SHP77 treated with DMSO at 0.1 percent for 48 hours (cell line): ENCODE measurements around the gene DDX39A.
A peak's percentile ranks its signal among the peaks of the same experiment; 100 is the strongest.

Experiments used
- DNase-seq: peaks from one replicate; lab custom pipeline; 2025; lab: John Stamatoyannopoulos, UW

The DDX39A gene

GRCh38 chr19:14434543-14435319, 15.6 kb upstream of the DDX39A start:
- DNase-seq, result no peak

DNA sequence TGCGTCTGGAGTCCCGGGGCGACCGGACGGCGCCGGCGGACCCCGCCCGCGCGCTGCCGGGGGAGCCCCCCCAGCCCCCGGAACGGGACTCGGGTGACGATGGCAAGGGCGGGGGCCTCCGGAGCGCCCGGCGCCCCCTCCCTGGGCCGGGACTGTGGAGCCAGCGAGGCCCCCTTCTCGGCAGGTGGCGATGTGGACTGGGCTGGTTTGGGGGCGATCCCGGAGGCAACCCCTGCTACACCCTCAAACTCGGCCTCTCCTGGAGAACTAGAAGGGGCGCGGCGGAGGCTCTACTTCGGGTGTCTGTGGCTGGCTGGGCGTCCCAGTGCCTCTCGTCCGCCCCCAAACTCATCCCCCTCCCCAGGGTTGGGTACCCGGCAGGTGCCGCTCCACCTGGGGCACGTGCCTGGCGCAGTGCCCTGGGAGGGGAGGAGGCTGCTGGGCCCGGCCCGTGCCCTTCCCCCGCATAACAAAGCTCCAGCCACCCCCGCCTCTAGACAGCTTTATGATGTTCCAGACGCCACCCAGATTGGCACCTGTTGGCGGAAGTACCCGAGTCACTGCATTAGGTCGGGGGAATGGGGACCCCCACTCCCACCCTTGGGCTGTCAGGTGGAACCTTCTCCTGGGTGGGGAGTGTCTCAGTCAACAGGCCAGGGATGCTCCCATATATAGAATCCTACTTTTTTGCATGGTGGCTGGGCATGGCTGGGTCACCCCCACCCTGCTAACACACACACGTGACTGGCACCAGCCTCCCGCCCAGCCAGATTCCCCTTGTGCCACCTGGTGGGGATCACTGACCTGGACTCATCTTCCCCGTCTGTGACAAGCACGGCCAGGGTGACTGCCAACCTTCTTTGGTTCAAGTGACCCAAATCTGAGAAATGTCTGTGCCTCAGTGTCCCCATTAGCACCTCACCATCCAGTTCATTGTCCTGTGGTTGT, 14.7 kb upstream of the DDX39A start:
- DNase-seq, result peak; percentile 20

DNA sequence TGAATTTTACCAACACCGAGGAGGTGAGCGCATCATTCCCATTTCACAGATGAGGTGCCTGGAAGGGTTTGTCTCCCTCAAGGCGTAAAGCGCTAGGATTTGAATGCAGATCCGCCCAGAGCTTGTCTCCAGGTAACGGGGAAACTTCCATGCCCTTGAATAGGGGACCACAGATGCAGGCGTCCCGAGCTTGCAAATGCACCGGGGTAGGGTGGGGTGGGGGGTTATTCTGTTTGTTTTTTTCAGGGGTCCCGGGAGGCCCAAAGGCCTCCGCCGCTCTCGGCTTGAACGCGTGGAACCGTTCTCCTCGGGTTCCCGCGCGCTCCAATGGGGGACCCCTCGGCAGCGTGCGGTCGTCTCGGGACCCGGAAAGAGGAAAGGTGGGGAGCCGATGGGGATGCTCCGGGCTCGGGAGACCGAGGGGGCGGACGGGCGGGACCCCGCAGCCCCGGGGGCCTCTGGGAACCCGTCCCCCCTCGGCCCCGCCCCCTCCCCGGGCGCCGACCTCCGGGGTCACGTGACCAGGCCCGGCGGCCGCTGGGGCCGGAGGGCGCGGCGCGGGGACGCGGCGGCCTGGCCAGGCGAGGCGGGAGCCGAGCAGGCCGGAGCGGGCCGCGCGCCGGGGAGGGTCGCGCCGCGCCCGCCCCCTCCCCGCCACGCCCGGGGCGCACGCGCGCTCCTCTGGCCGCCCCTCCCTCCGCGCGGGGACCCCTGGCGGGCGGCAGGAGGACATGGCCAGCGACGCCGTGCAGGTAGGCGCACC, 13.8 kb upstream of the DDX39A start, which contains the start of gene PKN1:
TSS of gene PKN1 (plus strand) at position 516 of the 763 bp plus-strand sequence. CDS start at position 732, 216 bp downstream.
- DNase-seq, result peak; percentile 7

- no peak for DNase-seq
These were observed 11.6 kb upstream of the DDX39A start for GRCh38 chr19:14430712-14431111.

DNA sequence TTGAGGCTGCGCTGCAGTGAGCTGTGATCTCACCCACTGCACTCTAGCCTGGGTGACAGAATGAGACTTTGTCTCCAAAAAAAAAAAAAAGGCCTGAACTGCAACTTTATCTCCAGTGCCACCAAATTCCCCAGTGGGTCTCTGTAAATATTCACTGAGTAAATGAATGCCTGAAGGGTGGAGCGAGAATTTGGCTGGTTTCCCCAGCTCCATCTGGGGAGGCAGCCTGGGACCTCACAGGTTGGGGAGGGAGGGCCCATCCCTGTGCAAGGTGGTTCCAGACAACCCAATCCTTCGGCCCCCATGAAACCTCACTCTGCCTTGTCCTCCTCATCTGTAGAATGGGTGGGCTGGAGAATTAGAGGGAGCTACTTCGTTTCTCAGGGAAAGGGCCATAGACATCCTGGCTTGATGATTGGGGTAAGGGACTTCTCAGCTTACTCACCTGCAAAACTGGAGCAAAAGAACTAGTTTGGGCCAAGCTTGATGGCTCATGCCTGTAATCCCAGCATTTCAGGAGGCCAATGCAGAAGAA, 9.8 kb upstream of the DDX39A start:
- no peak for DNase-seq

DNA sequence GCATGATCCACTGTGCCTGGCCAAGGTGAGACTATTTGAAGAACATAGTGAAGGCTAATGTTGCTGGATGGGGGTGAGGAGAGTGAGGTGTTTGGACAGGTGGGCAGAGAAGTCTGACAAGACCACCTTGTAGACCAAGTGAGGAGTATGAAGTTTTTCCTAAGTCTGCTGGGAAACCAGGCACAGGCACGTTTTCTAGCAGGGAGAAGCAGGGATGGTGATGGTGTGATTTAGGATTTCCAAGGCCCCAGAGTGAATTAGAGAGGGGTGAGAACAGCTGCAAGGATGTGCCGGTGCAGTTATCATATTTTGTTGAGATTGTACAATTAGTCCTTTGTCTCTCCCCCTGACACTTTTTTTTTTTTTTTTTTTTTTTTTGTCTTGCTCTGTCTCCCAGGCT, 8.3 kb upstream of the DDX39A start:
- DNase-seq, result no peak

- no peak for DNase-seq
These were observed 6.6 kb upstream of the DDX39A start for GRCh38 chr19:14425696-14426138.

GRCh38 chr19:14418856-14419105, 360 bp downstream of the DDX39A start:
- DNase-seq, result no peak

DNA sequence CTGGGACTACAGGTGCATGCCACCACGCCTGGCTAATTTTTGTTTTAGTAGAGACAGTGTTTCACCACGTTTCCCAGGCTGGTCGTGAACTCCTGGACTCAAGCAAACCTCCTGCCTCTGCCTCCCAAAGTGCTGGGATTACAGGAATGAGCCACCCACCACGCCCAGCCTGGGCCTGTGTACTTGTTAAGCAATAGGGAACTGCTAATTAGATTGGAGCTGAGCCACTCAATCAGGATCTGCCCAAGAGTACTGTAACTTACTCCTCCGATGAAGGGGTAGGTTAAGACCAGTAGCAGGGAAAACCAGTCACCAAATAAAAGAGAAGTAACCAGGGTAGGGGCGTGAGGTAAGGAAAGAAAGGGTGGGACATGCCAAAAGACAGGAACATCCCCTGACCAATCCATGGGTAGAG, 2.3 kb downstream of the DDX39A start:
- DNase-seq, result no peak

- no peak for DNase-seq
These were observed 4.0 kb downstream of the DDX39A start for GRCh38 chr19:14414926-14415690.

DNA sequence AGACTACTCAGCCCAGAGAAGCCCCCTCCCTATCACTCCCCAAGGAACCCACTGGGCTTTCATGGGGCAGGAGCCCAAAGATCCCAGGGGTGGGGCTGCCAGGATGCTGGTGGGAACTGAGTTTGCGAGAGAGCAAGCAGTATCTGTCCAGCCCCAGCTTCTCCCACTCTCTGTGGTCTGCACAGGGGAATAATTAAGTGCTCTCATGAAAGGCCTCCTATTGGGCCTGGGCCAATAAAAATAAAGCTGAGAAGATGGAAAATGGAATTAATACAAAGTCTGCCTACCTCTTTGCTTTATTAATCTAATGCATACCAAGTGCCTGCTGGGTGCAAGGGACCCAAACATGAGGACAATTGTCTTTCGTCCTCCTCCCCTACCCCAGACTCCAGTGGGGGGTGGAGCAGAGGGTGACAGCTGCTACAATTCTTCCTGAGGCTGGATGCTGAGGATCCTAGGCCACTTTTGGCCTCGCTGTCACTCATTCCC, 5.4 kb downstream of the DDX39A start:
- no peak for DNase-seq

- DNase-seq, result no peak
These were observed 6.0 kb downstream of the DDX39A start for GRCh38 chr19:14412996-14413692.

DNA sequence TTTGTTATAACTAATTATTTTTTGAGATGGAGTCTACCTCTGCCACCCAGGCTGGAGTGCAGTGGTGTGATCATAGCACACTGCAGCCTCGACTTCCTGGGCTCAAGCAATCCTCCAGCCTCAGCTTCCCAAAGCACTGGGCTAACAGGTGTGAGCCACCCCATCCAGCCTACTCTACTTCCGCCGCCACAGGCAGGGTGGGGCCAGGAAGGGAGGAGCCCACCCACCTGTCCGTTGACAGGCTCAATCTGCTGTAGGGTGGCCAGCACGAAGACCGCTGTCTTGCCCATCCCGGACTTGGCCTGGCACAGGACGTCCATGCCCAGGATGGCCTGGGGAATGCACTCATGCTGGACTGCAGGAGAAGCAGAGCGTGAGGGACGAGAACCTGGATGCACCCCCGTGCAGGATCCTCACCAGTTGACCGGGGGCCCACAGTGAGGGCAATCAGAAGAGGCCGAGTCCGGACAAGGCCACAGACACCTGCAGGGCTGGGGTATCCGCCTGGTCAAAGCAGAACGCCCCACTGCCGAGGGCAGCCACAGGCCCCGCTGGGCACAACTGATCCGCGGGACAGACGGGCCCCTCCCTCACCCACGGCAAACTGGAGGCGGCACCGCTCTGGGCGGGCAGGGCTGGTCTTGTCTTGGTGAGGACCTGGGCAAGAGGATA, 6.7 kb downstream of the DDX39A start:
- DNase-seq, result no peak

- no peak for DNase-seq
These were observed 7.2 kb downstream of the DDX39A start for GRCh38 chr19:14411938-14412245.

DNA sequence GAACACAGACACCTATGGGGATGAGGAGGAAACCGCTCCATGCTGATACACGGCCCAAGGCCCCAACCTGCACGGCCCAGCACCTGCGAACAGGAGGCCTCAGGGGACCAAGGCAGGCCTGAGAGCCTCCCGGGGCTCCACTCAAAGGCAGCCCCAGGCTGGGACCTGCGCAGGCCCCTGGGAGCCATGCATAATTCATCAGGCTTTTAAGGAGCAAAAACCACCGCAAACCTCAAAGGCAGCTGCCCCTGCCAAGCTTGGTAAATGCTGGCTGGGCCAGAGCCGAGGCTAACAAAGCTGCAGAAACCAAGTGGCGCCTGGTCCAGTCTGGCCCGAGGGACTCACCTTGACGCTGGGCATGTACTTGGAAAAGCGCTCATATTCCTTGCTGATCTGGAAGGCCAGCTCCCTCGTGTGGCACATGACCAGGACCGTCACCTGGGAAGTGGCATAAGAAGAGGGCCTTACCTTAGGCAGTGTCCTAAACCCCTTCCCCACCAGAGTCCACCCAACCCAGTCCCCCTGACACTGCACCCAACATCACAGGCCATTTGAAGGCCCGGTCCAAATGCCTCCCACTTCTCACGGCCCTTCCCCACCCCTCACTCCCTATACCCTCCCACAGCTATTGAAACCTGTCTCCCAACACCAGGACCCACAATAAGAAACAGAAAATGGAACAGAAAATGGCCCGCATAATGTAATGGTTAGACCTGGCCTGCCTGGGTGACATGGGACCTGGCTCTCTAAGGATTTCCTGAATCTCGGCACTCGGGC, 7.8 kb downstream of the DDX39A start:
- DNase-seq, result no peak

- no peak for DNase-seq
These were observed 8.8 kb downstream of the DDX39A start for GRCh38 chr19:14410091-14411051.

DNA sequence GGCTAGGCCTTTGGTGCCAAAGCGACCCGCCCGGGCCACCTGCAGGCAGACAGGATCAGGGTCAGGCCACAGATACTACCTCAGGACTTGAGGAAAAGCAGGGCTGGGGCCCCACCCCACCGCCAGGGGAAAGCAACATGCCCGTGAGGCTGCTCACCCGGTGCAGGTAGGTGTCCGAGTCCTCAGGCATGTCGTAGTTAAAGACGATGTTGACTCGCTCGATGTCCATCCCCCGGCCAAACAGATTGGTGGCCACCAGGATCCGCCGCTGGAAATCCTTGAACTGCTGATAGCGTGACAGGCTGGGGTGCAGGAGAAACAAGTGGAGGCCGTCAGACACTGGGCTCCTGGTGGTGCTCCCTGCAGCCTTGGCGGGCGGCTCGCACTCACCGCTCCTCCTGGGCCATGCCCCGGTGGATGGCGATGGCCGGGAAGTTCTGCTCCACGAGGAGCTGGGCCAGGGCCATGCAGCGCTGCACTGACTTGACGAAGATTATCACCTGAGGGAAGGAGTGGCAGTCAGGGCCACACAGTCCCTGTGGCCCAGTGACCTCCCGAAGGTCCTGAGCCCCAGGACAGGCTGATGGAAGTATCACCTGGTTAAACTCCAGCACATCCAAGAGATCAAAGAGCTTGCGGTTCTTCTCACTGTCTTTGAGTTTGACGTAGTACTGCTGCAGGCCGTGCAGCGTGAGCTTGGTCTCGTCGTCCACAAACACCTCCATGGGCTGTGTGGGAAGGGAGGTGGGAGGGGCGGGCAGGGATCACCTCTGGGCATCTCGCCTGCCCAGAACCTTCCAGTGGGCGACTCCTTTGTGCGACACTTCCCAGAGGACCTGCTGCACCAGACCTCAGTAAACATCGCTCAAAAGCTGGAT, 9.8 kb downstream of the DDX39A start:
- DNase-seq, result no peak
